ENCODE data around the gene ZNFX1. TPM values are rescaled to one million over a fixed set of nuclear protein-coding genes. Genes with fewer than 3 reads are reported as not detected.

Gene ZNFX1
- polyA plus RNA-seq, 1 donor from 2014 or later: 5.4 TPM

DNA sequence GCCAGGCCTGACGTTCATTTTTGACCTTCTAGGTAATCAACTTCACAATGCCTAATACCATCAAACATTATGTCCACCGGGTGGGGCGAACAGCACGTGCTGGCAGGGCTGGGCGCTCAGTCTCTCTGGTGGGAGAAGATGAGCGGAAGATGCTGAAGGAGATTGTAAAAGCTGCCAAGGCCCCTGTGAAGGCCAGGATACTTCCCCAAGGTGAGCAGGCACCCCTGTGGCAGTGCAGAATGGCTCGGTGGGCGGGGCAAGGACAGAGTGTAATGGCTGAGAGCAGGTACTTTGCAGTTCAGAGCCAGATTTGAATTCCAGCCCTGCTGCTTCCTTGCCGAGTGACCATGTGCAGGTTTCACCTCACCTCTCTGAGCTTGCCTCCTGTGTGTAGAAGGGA, 41.6 kb downstream of the ZNFX1 start:
- H3K9me2 ChIP-seq (ENCODE audit: insufficient read depth, low read length): no peaks in the 10 kb centered on the region
- H3K36me3 ChIP-seq (ENCODE audit: insufficient read depth, low read length): no peaks in the 10 kb centered on the region
- no peak overlapping the region for H3K4me2 ChIP-seq (ENCODE audit: low read length)
- H3K9me3 ChIP-seq (ENCODE audit: low read length): no peaks in the 10 kb centered on the region
- no peak overlapping the region for H3K4me3 ChIP-seq (ENCODE audit: low read length)
- H4K20me1 ChIP-seq (ENCODE audit: insufficient read depth): no peaks in the 10 kb centered on the region
- H3K79me2 ChIP-seq (replicated peaks; ENCODE audit: insufficient read depth, low read length): no peaks in the 10 kb centered on the region
- no peaks in the 10 kb centered on the region for H3K27me3 ChIP-seq (ENCODE audit: insufficient read depth, low read depth, low read length)
- no peak overlapping the region for H3K27ac ChIP-seq (ENCODE audit: low read length)
- TF ChIP-seq RAD21 (conservative IDR thresholded peaks at IDR 0.05): no peak
- no peak for TF ChIP-seq EZH2 (IDR thresholded peaks at IDR 0.05; ENCODE audit: borderline replicate concordance, insufficient read depth, low read length, poor library complexity, severe bottlenecking)
- no peak overlapping the region for H3K9ac ChIP-seq (ENCODE audit: low read length)
- H3F3A ChIP-seq (ENCODE audit: insufficient read depth, low read length, poor library complexity, severe bottlenecking): no peaks in the 10 kb centered on the region
- H2AFZ ChIP-seq (ENCODE audit: low read depth, low read length): no peak overlapping the region

DNA sequence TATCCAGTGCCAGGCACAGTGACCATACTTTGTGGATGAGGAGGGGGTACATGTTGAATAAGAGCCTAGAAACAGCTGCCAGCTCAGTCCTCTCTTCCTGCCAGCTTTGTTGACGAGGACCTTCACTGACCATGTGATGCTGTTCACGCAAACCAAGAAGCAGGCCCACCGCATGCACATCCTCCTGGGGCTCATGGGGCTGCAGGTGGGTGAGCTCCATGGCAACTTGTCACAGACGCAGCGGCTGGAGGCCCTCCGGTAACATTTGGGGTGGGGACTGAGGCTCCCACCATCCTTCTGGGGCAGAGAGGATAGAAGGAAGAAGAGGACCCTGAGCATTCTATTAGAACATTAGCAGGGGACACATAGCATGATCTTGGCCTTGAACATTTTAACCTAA, 43.0 kb downstream of the ZNFX1 start:
- Histone ChIP-seq H3K9ac (ENCODE audit: low read length) (no peak overlapping the region), H3K27ac (ENCODE audit: low read length) (no peak overlapping the region), H3K4me3 (ENCODE audit: low read length) (no peak overlapping the region), H3K4me2 (ENCODE audit: low read length) (no peak overlapping the region), H3F3A (ENCODE audit: insufficient read depth, low read length, poor library complexity, severe bottlenecking) (no peaks in the 10 kb centered on the region), H4K20me1 (ENCODE audit: insufficient read depth) (no peaks in the 10 kb centered on the region), H3K36me3 (ENCODE audit: insufficient read depth, low read length) (no peaks in the 10 kb centered on the region), H2AFZ (ENCODE audit: low read depth, low read length) (no peak overlapping the region), H3K9me2 (ENCODE audit: insufficient read depth, low read length) (no peaks in the 10 kb centered on the region), H3K27me3 (ENCODE audit: insufficient read depth, low read depth, low read length) (no peaks in the 10 kb centered on the region), H3K79me2 (replicated peaks; ENCODE audit: insufficient read depth, low read length) (no peaks in the 10 kb centered on the region), H3K9me3 (ENCODE audit: low read length) (no peaks in the 10 kb centered on the region)
- TF ChIP-seq RAD21 (conservative IDR thresholded peaks at IDR 0.05) (no peak), SMC3 (conservative IDR thresholded peaks at IDR 0.05; ENCODE audit: poor library complexity) (no peak), EP300 (conservative IDR thresholded peaks at IDR 0.05; ENCODE audit: poor library complexity, severe bottlenecking) (no peak), TAF1 (IDR thresholded peaks at IDR 0.05; ENCODE audit: low read depth) (no peak), POLR2AphosphoS5 (IDR thresholded peaks at IDR 0.05) (no peak), MXI1 (conservative IDR thresholded peaks at IDR 0.05; ENCODE audit: poor library complexity, severe bottlenecking) (no peak), EZH2 (IDR thresholded peaks at IDR 0.05; ENCODE audit: borderline replicate concordance, insufficient read depth, low read length, poor library complexity, severe bottlenecking) (no peak)
- TF ChIP-seq, protein P1, sequence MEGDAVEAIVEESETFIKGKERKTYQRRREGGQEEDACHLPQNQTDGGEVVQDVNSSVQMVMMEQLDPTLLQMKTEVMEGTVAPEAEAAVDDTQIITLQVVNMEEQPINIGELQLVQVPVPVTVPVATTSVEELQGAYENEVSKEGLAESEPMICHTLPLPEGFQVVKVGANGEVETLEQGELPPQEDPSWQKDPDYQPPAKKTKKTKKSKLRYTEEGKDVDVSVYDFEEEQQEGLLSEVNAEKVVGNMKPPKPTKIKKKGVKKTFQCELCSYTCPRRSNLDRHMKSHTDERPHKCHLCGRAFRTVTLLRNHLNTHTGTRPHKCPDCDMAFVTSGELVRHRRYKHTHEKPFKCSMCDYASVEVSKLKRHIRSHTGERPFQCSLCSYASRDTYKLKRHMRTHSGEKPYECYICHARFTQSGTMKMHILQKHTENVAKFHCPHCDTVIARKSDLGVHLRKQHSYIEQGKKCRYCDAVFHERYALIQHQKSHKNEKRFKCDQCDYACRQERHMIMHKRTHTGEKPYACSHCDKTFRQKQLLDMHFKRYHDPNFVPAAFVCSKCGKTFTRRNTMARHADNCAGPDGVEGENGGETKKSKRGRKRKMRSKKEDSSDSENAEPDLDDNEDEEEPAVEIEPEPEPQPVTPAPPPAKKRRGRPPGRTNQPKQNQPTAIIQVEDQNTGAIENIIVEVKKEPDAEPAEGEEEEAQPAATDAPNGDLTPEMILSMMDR (IDR thresholded peaks at IDR 0.05; ENCODE audit: poor library complexity, severe bottlenecking): no peak
- TF ChIP-seq, protein P2, sequence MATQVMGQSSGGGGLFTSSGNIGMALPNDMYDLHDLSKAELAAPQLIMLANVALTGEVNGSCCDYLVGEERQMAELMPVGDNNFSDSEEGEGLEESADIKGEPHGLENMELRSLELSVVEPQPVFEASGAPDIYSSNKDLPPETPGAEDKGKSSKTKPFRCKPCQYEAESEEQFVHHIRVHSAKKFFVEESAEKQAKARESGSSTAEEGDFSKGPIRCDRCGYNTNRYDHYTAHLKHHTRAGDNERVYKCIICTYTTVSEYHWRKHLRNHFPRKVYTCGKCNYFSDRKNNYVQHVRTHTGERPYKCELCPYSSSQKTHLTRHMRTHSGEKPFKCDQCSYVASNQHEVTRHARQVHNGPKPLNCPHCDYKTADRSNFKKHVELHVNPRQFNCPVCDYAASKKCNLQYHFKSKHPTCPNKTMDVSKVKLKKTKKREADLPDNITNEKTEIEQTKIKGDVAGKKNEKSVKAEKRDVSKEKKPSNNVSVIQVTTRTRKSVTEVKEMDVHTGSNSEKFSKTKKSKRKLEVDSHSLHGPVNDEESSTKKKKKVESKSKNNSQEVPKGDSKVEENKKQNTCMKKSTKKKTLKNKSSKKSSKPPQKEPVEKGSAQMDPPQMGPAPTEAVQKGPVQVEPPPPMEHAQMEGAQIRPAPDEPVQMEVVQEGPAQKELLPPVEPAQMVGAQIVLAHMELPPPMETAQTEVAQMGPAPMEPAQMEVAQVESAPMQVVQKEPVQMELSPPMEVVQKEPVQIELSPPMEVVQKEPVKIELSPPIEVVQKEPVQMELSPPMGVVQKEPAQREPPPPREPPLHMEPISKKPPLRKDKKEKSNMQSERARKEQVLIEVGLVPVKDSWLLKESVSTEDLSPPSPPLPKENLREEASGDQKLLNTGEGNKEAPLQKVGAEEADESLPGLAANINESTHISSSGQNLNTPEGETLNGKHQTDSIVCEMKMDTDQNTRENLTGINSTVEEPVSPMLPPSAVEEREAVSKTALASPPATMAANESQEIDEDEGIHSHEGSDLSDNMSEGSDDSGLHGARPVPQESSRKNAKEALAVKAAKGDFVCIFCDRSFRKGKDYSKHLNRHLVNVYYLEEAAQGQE (IDR thresholded peaks at IDR 0.05; ENCODE audit: borderline replicate concordance): no peak

DNA sequence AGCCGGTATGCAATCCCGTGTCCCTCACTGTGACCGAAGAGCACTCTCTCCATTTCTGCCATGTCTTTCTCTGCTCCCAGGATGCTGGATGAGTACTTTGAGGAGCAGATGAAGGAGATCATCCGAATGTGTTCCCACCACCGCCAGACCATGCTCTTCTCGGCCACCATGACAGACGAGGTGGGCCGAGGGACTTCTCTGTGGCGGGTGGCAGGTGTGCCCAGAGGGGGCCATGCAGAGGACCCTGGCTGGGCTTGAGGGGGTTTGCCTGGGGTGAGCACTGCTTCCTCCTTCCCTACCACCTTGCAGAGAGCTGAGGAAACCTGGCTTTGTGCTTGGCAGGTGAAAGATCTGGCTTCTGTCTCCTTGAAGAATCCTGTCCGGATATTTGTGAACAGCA, 44.6 kb downstream of the ZNFX1 start:
- H3F3A ChIP-seq (ENCODE audit: insufficient read depth, low read length, poor library complexity, severe bottlenecking): no peaks in the 10 kb centered on the region
- H4K20me1 ChIP-seq (ENCODE audit: insufficient read depth): no peaks in the 10 kb centered on the region
- no peaks in the 10 kb centered on the region for H3K36me3 ChIP-seq (ENCODE audit: insufficient read depth, low read length)

More for the DNA sequence above, 44.6 kb downstream of the ZNFX1 start:
- Histone ChIP-seq H3K9me3 (ENCODE audit: low read length) (no peaks in the 10 kb centered on the region), H3K9me2 (ENCODE audit: insufficient read depth, low read length) (no peaks in the 10 kb centered on the region), H3K27ac (ENCODE audit: low read length) (no peak overlapping the region), H3K4me3 (ENCODE audit: low read length) (no peak overlapping the region), H3K9ac (ENCODE audit: low read length) (no peak overlapping the region), H3K79me2 (replicated peaks; ENCODE audit: insufficient read depth, low read length) (no peaks in the 10 kb centered on the region), H2AFZ (ENCODE audit: low read depth, low read length) (no peak overlapping the region), H3K4me2 (ENCODE audit: low read length) (no peak overlapping the region), H3K27me3 (ENCODE audit: insufficient read depth, low read depth, low read length) (no peaks in the 10 kb centered on the region)
- TF ChIP-seq, protein P1 (IDR thresholded peaks at IDR 0.05; ENCODE audit: poor library complexity, severe bottlenecking): no peak
- no peak for TF ChIP-seq TAF1 (IDR thresholded peaks at IDR 0.05; ENCODE audit: low read depth)
- TF ChIP-seq RAD21 (conservative IDR thresholded peaks at IDR 0.05): no peak
- TF ChIP-seq POLR2AphosphoS5 (IDR thresholded peaks at IDR 0.05): no peak
- no peak for TF ChIP-seq MXI1 (conservative IDR thresholded peaks at IDR 0.05; ENCODE audit: poor library complexity, severe bottlenecking)
- TF ChIP-seq EP300 (conservative IDR thresholded peaks at IDR 0.05; ENCODE audit: poor library complexity, severe bottlenecking): no peak

Data from neural cell (in vitro differentiated cells).